GM23338 (cell line): ENCODE data around the gene COG1.

Experiments used
- CREB1 ChIP-seq: fragments of 250-450 bp; sonication (Bioruptor Pico); IDR thresholded peaks from 2 replicates; pipeline ENCODE4 v1.5.0; 2020; ENCODE audit warnings: low read depth, mild to moderate bottlenecking, moderate library complexity
- POLR2AphosphoS5 ChIP-seq: IDR thresholded peaks from 2 replicates; pipeline ENCODE4 v1.6.1; 2016; ENCODE audit warnings: antibody characterized with exemption, low read depth
- TF ChIP-seq, protein P1 (sequence below), 2 experiments: fragments of 200-600 bp in 1 of 2; sonication (generic) in 1 of 2; conservative IDR thresholded peaks; 2 replicates each; pipeline versions ENCODE4 v1.5.1 to v1.6.1; 2016 to 2017; ENCODE audit warnings: antibody characterized with exemption in 2 of 2, low read depth in 2 of 2, mild to moderate bottlenecking in 2 of 2, moderate library complexity in 1 of 2

GRCh38 chr17:73196500-73196899, 3.6 kb downstream of the COG1 start:
- TF ChIP-seq, protein P1, sequence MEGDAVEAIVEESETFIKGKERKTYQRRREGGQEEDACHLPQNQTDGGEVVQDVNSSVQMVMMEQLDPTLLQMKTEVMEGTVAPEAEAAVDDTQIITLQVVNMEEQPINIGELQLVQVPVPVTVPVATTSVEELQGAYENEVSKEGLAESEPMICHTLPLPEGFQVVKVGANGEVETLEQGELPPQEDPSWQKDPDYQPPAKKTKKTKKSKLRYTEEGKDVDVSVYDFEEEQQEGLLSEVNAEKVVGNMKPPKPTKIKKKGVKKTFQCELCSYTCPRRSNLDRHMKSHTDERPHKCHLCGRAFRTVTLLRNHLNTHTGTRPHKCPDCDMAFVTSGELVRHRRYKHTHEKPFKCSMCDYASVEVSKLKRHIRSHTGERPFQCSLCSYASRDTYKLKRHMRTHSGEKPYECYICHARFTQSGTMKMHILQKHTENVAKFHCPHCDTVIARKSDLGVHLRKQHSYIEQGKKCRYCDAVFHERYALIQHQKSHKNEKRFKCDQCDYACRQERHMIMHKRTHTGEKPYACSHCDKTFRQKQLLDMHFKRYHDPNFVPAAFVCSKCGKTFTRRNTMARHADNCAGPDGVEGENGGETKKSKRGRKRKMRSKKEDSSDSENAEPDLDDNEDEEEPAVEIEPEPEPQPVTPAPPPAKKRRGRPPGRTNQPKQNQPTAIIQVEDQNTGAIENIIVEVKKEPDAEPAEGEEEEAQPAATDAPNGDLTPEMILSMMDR (conservative IDR thresholded peaks at IDR 0.05; ENCODE audit: low read depth in 2 of 2): peak; percentile 36 to 56
- TF ChIP-seq POLR2AphosphoS5 (no peak), CREB1 (CRISPR knock-in tag) (no peak)
